ENCODE measurements around the gene MALAT1. TPM values are rescaled to one million over a fixed set of nuclear protein-coding genes. Genes with fewer than 3 reads are reported as not detected.

The MALAT1 gene
- total and polyA plus RNA-seq, 2 of the 8 experiments (the other 6 are each of a cell fraction or from before 2014, with no cell fraction given), result 115 to 984 TPM

- H2BK120ac ChIP-seq (replicated peaks; ENCODE audit: low read depth, low read length), result no peak overlapping the region
- H2BK20ac ChIP-seq (ENCODE audit: low read length), result no peak overlapping the region
- H3K79me1 ChIP-seq (ENCODE audit: low read depth, low read length), result no peaks in the 10 kb centered on the region
- no peak overlapping the region; the same call in 1 of the 2 replicates for H2AFZ ChIP-seq (ENCODE audit: low read length)
- no peaks in the 10 kb centered on the region for H3K9me3 ChIP-seq (ENCODE audit: insufficient read depth in 2 of 2, low read depth in 1 of 2, low read length in 1 of 2)
- H3K23ac ChIP-seq (ENCODE audit: insufficient read length), result no peak overlapping the region
- H3K4me2 ChIP-seq (ENCODE audit: insufficient read depth in 1 of 2, low read depth in 2 of 2, low read length in 2 of 2), result peak overlapping the region; percentile 64 to 89
- no peak overlapping the region for H3K56ac ChIP-seq (replicated peaks; ENCODE audit: insufficient read length, low read depth, low read length)
- peak overlapping the region; percentile 90 for H4K8ac ChIP-seq (ENCODE audit: extremely low read depth, insufficient read depth, low read length)
- no peak overlapping the region for H3K4ac ChIP-seq (replicated peaks; ENCODE audit: insufficient read length, low read depth, low read length)
- peaks cover 0 to 37% (median 21%) of the 10 kb centered on the region in 4 experiments; a peak in 6 of 7 replicates for H3K27me3 ChIP-seq (replicated peaks in 1 of 4; ENCODE audit: control insufficient read depth in 3 of 4, extremely low read depth in 1 of 4, insufficient read depth in 3 of 4, low read length in 3 of 4)
- H4K91ac ChIP-seq (replicated peaks; ENCODE audit: insufficient read length, low read length), result no peak overlapping the region
- 5% methylated on average over 28 of the region's 78 CpGs; no CpG with 5 or more reads in 1 of the 2 experiments for WGBS, 2 experiments (ENCODE audit: extremely low coverage in 1 of 2, insufficient coverage in 1 of 2, insufficient read length in 1 of 2, insufficient replicate concordance in 2 of 2, low coverage in 1 of 2, low lambda C conversion rate in 2 of 2, missing lambda C conversion rate in 1 of 2)
- ChIA-PET POLR2A (ENCODE audit: partially characterized antibody) (interaction anchor here (0.6 to 5.2 kb wide), 26 partner anchors 8 to 662 kb away, joined by 3 to 62 read pairs (median 3); partner anchors contain the start of genes EHBP1L1, EHD1, FAM89B and MALAT1), CTCF (ENCODE audit: partially characterized antibody) (interaction anchor here (0.6 to 10.5 kb wide), 36 partner anchors 8 to 382 kb away, joined by 3 to 284 read pairs (median 4); partner anchors contain the start of genes EHBP1L1, FAM89B, KCNK7 and LTBP3)
- H4K5ac ChIP-seq (ENCODE audit: insufficient read length, low read depth, low read length), result peak overlapping the region; percentile 89
- FAIRE-seq (no peak), DNase-seq (ENCODE audit: low read depth in 1 of 2, low spot score in 2 of 2) (peak in 1 of 2 experiments; percentile 98)
- peak overlapping the region; percentile 95 for H3K18ac ChIP-seq (ENCODE audit: extremely low read depth, low read length)
- no peak overlapping the region for H3K27ac ChIP-seq (ENCODE audit: low read depth, low read length)
- no peak overlapping the region for H3K14ac ChIP-seq (ENCODE audit: insufficient read length)
- H3K23me2 ChIP-seq (ENCODE audit: low read depth, low read length), result peaks cover 19% of the 10 kb centered on the region
- H3K36me3 ChIP-seq (ENCODE audit: control insufficient read depth in 2 of 4, insufficient read depth in 4 of 4, low read length in 3 of 4), result peaks cover 0 to 4% (median 0%) of the 10 kb centered on the region in 4 experiments; a peak in 3 of 8 replicates
- peaks cover 3 to 18% of the 10 kb centered on the region in 2 experiments for H4K20me1 ChIP-seq (replicated peaks in 1 of 2; ENCODE audit: control insufficient read depth in 1 of 2, insufficient read depth in 2 of 2, low read length in 2 of 2)
- no peak overlapping the region for H2AK5ac ChIP-seq (ENCODE audit: low read depth, low read length)
- peak overlapping the region; percentile 72; the same call in 1 of the 2 replicates for H2BK15ac ChIP-seq (ENCODE audit: low read length)
- H3K4me1 ChIP-seq (replicated peaks in 1 of 4; ENCODE audit: control insufficient read depth in 3 of 4, insufficient read depth in 4 of 4, low read length in 3 of 4), result peaks cover 0 to 9% (median 1%) of the 10 kb centered on the region in 4 experiments; a peak in 5 of 7 replicates
- peak overlapping the region; percentile 32 to 68 (median 46) for H3K4me3 ChIP-seq (ENCODE audit: extremely low read depth in 1 of 4, insufficient read depth in 2 of 4, low read depth in 3 of 4, low read length in 4 of 4)
- H3K9ac ChIP-seq (replicated peaks in 1 of 4; ENCODE audit: extremely low read depth in 1 of 4, low read depth in 3 of 4, low read length in 3 of 4), result peak overlapping the region in 2 of 4 experiments; percentile 16 to 43; a peak in 1 of 7 replicates
- H3K79me2 ChIP-seq (ENCODE audit: control insufficient read depth in 1 of 2, insufficient read depth in 2 of 2, low read length in 2 of 2), result no peaks in the 10 kb centered on the region
- H2BK5ac ChIP-seq (ENCODE audit: low read depth, low read length), result peak overlapping the region; percentile 78
- H2BK12ac ChIP-seq (ENCODE audit: low read depth, low read length), result peak overlapping the region; percentile 71; the same call in 1 of the 2 replicates
- TF ChIP-seq ASH2L (IDR thresholded peaks at IDR 0.05; ENCODE audit: low read length), result peak; percentile 14
- peak; percentile 73 for TF ChIP-seq PHF8 (conservative IDR thresholded peaks at IDR 0.05; ENCODE audit: low read depth, low read length)
- TF ChIP-seq GTF2F1 (IDR thresholded peaks at IDR 0.05; ENCODE audit: borderline replicate concordance, low read depth, low read length), result peak; percentile 71; the same call in 1 of the 2 replicates
- TF ChIP-seq KDM5A (IDR thresholded peaks at IDR 0.05; ENCODE audit: low read length), result 0 out of 2 replicates have a peak, but pooled peaks have one; percentile 38
- TF ChIP-seq TCF12 (IDR thresholded peaks at IDR 0.05; ENCODE audit: low read depth, low read length), result no peak
- TF ChIP-seq CEBPB (IDR thresholded peaks at IDR 0.05; ENCODE audit: low read depth, low read length), result peak; percentile 68
- TF ChIP-seq TEAD4 (IDR thresholded peaks at IDR 0.05; ENCODE audit: low read depth, low read length), result peak; percentile 75
- peak; percentile 46; the same call in 1 of the 2 replicates for TF ChIP-seq USF2 (IDR thresholded peaks at IDR 0.05; ENCODE audit: low read length)
- no peak for TF ChIP-seq TAF1 (IDR thresholded peaks at IDR 0.05; ENCODE audit: low read depth, low read length)
- TF ChIP-seq BACH1 (IDR thresholded peaks at IDR 0.05; ENCODE audit: low read length), result peak; percentile 89
Measured at GRCh38 chr11:65540290-65541092, 41.6 kb downstream of the MALAT1 start.
